Sciatic nerve (tissue), 2 donors: ENCODE results near the gene CPPED1. TPM values are rescaled to one million over a fixed set of nuclear protein-coding genes. Genes with fewer than 3 reads are reported as not detected.

ENCODE experiments used
- ATAC-seq: fragments of 200-7000 bp; cut with Tn5 transposase; one replicate; pipeline ENCODE4 v1.9.1; 2020; ENCODE audit warnings: mild to moderate bottlenecking, moderate library complexity
- DNase-seq: peaks from one replicate; pipeline ENCODE4 v3.0.0-alpha.2; 2020; ENCODE audit warnings: low spot score
- intact Hi-C: fragments of 100-400 bp; cut with DNase I; formaldehyde crosslinking; loops from one replicate; pipeline ENCODE4 v1.14.2; 2022
- total RNA-seq: library from RNA; stranded (reverse); fragmentation: NEBNext Ultra II Directional; extraction: Animal tissue kit (Norgen Biotek cat#: 25700); gene quantifications from one replicate; pipeline ENCODE4 v1.2.1, GENCODE V29; 2021
- donor health status: DM: no; HTN: no; CAD: no.
- donor health status: DM: no; HTN: no; CAD: no.

Gene CPPED1
- total RNA-seq, 1 donor from 2014 or later = 19.7 TPM

DNA sequence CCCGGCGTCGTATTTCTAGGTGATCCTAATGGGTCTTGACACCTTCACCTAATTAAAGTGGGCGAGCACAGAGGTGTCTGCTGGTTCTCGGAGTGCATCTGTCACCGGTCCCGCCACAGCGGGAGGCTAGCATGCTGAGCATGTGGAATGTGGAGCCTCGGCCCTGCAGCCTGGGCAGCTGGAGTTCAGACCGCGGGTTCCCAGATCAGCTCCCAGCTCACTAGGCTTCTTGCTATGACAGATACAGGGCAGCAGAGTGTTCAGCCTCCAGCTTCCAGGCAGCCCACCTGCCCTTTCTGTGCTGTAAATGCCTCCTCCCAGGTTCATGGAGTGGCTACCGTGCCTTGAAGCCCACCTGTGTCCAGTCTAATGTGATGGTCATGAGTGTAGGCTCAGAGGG is 166.7 kb downstream of the CPPED1 start:
- ATAC-seq (no peak), DNase-seq (peak; percentile 17)
- intact Hi-C loops = no loop called here

DNA sequence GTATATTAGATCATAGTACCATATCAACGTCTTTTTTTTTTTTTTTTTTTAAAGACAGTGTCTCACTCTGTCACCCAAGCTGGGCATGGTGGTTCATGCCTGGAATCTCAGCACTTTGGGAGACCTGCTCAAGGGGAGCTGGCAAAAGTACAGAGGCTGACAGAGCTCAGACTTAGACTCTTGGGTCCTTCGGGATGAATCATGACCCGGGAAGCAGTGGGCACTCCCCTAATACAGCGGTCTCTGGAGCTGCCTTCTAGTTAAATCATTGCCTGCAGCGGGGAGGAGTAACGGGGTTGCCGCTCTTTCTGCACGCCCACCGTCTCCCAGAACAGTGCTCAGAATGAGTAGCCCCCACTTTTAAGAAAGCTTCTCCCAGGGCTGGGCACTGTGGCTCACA is 174.4 kb downstream of the CPPED1 start:
- ATAC-seq (no peak), DNase-seq (no peak)
- intact Hi-C loops = no loop called here

DNA sequence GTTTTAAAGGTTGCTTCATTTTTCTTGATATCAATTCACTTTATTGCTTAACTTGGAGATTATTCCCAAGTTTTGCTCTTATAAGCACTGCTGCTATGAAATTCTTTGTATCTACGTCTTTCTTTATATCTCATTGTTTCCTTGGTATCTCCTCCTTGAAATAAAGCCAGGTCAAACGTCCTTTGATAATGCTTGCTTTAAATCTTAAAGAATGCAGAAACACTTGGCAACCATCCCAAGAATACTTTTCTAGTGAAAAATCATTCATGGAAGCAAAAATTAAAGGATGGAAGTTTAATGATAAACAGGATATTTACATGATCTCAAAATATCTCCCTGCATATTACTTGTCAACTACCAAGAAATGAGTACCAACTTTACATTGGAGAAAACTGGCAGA is 175.2 kb downstream of the CPPED1 start:
- no peak for ATAC-seq
- DNase-seq = no peak
- intact Hi-C loops = no loop called here

DNA sequence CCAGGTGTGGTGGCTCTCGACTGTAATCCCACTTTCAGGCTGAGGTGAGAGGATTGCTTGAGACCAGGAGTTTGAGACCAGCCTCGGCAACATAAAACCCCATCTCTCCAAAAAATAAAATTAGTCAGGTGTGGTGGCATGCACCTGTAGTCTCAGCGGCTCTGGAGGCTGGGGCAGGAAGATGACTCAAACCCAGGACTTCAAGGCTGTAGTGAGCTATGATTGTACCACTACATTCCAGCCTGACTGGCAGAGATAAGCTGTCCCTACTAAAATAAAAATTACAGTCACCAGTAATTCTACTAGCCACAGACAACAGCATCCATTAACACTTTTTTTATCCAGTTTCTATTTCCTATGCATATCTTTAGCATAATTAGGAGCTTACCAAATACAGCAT is 176.3 kb downstream of the CPPED1 start:
- intact Hi-C loops = no loop called here
- DNase-seq (no peak), ATAC-seq (no peak)

DNA sequence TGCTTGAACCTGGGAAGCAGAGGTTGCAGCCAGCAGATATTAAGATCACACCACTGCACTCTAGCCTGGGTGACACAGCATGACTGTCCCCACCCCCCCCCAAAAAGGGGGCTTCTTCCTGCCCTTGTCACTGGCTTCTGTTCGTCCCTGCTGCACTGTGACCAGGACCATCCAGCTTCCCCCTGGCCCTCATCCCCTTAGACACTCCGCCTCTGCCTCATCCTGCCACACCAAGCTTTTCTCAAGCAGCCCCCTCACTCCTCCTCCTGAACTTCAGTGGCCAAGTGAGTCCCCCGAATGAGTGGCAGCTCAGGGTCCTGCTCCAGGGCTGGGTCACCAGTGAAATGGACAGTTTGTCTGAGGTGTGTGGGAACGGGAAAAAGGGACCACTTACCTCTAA is 177.3 kb downstream of the CPPED1 start:
- intact Hi-C loops = no loop called here
- ATAC-seq = no peak
- no peak for DNase-seq

DNA sequence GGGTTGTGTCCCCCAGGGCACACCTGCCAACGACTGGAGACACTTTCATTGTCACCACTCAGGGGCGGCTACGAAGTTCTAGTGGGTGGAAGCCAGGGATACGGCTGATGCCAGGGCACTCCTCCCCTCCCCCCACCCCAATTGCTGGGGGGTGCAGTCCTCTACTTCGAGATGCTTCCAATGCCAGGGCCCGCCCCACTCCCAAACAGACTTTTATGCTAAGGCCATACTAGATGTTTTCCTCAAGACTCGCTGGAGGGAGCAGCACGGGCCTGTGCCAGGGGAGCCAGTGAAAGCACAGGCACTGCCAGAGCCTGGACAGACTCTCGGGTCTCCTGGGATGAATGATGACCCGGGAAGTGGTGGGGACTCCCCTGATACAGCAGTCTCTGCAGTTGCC is 178.0 kb downstream of the CPPED1 start:
- ATAC-seq (no peak), DNase-seq (no peak)
- intact Hi-C loops = no loop called here

DNA sequence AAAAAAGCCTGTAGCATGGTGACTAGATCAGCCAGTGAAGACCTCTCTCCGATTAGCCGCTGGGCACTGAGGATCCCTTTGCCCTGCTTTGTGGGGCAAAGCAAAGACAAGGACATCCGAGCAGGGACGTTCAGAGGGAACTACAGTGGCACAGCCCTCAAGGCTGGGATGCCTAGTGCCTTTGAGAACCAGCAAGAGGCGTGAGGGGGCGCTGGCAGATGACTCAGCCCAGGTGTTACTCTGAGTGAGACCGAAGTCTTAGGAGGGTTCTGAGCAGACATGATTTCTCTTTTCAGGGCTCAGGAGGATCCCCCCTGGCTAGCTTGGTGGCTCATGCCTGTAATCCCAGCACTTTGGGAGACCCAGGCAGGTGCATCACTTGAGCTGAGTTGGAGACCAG is 178.6 kb downstream of the CPPED1 start:
- ATAC-seq (no peak), DNase-seq (no peak)
- intact Hi-C loops = no loop called here

DNA sequence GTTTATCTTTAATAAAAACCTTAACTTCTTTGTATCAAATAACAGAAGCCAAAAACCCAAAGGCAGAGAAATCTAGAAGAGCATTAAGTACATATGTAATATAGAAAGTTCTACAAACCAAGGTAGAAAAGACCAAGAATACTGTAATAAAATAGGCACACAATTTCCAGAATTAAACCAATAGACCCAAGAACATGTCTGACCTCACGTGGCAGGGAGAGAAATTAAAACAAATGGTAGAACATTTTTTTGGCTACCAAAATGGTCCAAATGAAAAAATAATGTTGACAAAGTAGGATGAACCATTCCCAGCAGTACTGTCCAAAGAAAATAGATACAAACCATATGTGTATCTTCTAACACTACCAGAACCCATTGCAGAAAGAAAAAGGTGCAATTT is 183.5 kb downstream of the CPPED1 start:
- ATAC-seq (no peak), DNase-seq (no peak)

DNA sequence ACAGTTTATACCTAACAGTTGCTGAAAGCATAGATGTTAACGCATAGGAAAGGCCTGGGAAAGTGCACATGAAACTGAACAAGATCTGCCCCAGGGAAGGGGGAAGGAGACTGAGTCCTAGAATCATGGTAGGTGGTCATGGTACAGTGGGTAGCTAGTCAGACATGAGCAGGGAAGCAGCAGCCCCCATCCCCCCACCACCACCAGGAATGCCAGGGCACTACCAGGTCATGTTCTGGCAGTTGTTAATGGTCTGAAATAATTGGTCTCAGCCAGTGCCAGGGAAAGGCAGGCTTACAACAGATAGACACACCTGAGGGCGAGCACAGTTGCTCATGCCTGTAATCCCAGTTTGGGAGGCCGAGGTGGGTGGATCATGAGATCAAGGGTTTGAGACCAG is 185.2 kb downstream of the CPPED1 start:
- ATAC-seq (no peak), DNase-seq (peak; percentile 25)
- intact Hi-C loops = no loop called here

More for the DNA sequence above, 183.5 kb downstream of the CPPED1 start:
- intact Hi-C loops = no loop called here

DNA sequence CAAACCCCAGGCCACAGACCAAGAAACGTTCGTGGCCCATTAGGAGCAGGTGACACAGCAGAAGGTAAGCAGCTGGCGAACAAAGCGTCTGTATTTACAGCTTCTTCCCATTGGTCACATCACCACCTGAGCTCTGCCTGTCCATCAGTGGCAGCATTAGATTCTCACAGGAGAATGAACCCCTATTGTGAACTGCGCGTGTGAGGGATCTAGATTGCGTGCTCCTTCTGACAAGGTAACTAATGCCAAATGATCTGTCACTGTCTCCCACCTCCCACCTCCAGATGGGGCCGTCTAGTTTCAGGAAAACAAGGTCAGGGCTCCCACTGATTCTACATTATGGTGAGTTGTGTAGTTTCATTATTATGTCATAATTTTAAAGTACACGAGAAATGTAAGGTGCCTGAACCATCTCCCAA is 186.3 kb downstream of the CPPED1 start:
- peak; percentile 19 for DNase-seq
- intact Hi-C loops = no loop called here
- ATAC-seq = no peak

DNA sequence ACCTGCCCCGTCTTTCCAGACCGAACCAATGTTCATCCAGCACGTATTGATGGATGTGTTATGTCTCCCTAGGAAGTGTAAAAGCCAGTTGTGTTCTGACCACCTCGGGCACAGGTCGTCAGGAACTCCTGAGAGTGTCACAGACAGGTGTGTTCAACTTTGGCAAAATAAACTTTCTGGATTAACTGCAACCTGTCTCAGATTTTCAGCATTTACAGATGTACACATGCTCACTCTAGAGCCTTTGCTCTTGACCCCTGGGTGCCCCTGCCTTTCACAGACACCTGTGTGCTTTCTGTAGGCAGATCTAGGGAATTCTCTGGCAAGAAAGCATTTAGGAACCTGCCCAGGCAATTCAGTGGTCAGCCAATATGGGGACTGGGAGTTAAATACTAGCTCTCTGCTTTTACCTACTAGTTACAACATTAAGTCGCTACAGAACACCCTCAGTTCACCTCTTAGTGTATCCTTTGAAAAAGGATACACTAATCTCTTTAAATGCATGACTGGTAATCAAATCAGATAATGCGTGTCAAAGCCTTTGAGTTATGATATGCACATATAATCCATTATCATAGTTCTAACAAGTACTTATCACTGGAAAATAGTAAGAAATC is 188.9 kb downstream of the CPPED1 start:
- intact Hi-C loops = no loop called here
- ATAC-seq (no peak), DNase-seq (no peak)

DNA sequence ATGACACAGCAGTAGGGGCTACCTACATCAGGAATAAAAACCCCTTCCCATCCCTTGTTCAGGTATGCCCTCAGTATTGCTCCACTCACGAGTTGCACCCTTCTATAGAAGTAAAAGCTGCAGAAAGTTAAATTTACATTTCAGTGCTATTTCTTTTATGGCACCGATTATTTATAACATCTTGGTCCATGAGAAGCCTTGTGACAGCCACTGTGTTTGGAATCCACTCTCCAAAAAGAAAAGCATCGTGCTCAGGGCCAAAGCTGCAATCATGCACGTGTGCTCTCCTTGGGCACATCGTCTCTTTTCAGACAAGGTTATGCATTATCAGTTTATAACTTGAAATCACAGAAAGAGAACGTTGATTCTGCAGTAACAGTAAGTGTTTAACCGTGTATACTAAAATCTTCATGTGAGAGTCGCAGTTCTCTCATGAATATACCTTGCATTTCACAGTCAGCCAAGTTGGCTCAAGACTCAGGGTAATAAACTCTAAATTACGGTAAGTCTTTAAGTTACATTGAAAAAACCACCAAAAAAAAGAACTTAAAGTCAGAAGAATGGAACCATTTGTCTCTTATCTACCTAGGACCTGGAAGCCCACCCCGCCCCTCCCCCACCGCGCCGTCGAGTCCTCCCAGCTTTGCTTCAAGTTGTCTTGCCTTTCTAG is 189.6 kb downstream of the CPPED1 start:
- intact Hi-C loops = no loop called here

DNA sequence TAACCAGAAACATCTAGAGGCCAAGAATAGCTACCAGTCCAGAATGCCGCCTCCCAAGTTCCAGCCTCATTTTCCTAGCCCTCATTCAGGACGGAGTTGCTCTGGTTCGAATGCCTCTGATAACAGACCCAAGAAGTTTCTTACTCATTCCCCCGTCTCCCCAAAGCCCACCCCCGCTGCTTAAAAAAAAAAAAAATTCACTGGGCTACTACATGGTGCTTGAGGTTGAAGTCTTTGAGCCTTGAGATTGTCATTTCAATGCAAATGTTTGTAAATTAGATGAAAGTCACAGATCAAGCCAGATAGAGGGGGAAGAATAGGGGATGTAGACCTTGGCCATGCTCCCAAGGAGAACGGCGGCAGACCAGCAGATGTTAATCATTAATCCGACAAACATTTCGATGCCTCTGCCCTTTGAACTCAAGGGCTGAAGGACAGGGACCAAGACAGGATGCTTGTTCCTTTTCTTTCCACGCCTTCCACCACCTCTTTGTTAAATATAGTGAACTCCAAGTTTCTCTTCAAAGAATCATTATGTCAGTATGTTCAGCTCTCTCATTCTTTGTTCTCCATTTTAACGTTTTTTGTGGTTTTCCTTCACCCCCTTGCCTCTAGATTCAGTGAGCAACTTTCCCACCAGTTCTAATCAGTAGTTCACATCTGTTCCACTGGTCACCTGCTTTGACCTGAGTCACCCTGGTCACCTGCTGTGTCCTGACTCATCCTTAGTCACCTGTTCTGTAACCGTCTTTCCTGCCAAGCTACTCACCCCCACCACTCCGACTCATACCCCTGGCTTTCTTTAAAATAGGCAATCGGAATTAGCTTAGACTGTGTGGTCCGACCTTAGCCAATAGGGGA is 190.3 kb downstream of the CPPED1 start:
- intact Hi-C loops = no loop called here
- no peak for DNase-seq
- no peak for ATAC-seq

More for the DNA sequence above, 189.6 kb downstream of the CPPED1 start:
- no peak for ATAC-seq
- DNase-seq = no peak

DNA sequence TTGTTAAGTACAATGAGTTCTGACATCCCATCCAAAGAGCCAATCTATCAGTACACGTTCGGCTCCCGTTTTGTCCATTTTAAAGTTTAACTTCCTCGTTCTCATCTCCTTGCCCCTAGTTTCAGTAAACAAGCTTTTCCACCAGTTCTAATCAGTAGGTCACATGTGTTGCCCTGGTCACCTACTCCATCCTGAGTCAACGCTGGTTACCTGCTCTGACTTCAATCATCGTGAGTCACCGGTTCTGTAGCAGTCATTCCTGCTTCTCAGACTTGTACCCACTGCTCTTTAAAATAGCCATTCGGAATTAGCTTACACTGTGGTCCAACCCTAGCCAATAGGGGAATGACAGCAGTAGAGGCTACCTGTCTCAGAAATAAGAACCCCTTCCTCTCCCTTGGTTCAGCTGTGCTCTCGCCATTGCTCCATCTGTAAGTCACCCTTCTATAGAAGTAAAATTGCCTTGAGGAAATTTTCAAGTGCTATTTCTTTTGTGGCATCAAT is 191.0 kb downstream of the CPPED1 start:
- intact Hi-C loops = no loop called here
- DNase-seq (no peak), ATAC-seq (no peak)

DNA sequence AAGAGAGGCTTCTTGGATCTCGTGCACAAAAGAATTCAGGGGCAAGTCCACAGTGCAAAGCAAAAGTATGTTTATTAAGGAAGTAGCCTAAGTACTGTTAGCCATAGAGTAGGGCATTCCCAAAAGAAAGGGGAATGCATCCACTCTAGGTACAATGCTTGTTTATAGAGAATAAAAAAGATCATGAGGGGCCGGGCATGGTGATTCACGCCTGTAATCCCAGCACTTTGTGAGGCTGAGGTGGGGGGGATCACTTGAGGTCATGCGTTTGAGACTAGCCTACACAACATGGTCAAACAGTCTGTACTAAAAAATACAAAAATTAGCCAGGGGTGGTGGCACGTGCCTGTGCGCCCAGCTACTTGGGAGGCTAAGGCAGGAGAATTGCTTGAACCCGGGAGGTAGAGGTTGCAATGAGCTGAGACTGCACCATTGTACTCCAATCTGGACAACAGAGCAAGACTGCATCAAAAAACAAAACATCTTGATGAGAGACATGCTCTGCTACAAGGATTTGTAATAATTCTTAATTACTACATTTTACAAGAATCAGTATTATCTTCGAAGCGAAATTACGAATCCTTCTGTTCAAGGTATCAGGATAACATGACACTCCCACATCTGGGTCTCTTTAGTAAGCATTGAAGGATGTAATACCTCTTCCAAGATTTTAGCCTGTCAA is 191.6 kb downstream of the CPPED1 start:
- intact Hi-C loops = no loop called here
- DNase-seq (no peak), ATAC-seq (no peak)

DNA sequence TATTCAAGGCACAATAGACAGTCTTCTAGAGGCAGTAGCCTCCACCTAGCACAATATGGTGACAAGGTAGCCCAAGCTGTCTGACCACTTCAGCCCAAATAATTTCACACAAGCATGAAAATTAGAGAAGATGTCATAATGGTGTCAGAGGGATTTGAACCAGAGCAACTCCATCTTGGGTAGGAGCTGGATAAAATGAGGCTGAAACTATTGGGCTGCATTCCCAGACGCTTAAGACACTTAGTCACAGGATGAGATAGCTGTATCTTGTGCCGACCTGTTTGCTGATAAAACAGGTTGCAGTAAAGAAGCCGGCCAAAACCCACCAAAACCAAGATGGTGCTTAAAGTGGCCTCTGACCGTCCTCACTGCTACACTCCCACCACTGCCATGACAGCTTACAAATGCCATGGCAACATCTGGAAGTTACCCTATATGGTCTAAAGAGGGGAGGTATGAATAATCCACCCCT is 192.6 kb downstream of the CPPED1 start:
- intact Hi-C loops = no loop called here
- no peak for DNase-seq
- no peak for ATAC-seq

DNA sequence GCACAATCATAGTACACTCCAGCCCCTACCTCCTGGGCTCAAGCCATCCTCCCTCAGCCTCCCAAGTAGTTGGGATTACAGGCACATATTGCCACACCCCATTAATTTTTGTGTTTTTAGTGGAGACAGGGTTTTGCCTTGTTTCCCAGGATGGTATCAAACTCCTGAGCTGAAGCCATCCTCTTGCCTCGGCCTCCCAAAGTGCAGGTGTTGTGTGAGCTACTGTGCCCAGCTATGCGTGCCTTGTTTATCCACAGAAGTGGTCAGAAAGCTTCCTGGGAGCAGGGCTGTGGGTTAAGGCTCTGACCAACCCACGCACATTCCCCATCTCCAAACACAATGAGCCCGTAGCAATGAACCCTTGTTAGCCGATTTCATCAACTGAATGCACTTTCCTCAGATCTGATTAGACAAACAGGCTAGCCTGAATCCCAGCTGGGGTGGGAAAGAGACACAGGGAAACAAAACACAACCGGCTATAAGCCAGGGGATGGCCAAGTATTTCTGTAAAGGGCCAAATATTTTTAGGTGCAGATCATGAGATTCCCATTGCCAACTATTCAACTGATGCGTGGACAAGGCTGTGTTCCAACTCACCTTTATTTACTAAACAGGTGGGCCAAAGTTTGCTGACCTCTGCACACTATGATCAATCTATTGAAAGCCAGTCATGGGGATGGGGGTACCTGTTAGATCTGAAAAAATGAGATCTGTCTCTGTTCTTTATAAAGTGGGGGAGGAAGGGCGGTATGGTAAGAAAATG is 193.6 kb downstream of the CPPED1 start:
- DNase-seq = no peak

More for the DNA sequence above, 193.6 kb downstream of the CPPED1 start:
- peak; percentile 32 for ATAC-seq
- intact Hi-C loops = no loop called here
